NCI-H2171 (cell line): ENCODE data around the gene FLT1.

Experiments
- DNase-seq: peaks from one replicate; lab custom pipeline; 2025; lab: John Stamatoyannopoulos, UW

The FLT1 gene

GRCh38 chr13:28429096-28429495 lies 65.8 kb downstream of the FLT1 start:
- DNase-seq, result no peak

GRCh38 chr13:28426381-28426780 lies 68.5 kb downstream of the FLT1 start:
- DNase-seq, result no peak

- no peak for DNase-seq
These were observed 69.1 kb downstream of the FLT1 start for GRCh38 chr13:28425793-28426192.

- no peak for DNase-seq
These were observed 70.4 kb downstream of the FLT1 start for GRCh38 chr13:28424541-28424940.

- DNase-seq, result no peak
These were observed 71.9 kb downstream of the FLT1 start for GRCh38 chr13:28423010-28423409.

GRCh38 chr13:28421676-28422410 lies 73.1 kb downstream of the FLT1 start:
- no peak for DNase-seq

- DNase-seq, result no peak
These were observed 74.2 kb downstream of the FLT1 start for GRCh38 chr13:28420704-28421103.

- DNase-seq, result no peak
These were observed 78.9 kb downstream of the FLT1 start for GRCh38 chr13:28415994-28416421.

GRCh38 chr13:28413999-28414398 lies 80.9 kb downstream of the FLT1 start:
- no peak for DNase-seq

- no peak for DNase-seq
These were observed 81.9 kb downstream of the FLT1 start for GRCh38 chr13:28412981-28413380.

GRCh38 chr13:28411831-28412353 lies 83.0 kb downstream of the FLT1 start:
- DNase-seq, result no peak

- no peak for DNase-seq
These were observed 84.8 kb downstream of the FLT1 start for GRCh38 chr13:28410096-28410495.

- DNase-seq, result no peak
These were observed 85.3 kb downstream of the FLT1 start for GRCh38 chr13:28409648-28410047.

- no peak for DNase-seq
These were observed 86.1 kb downstream of the FLT1 start for GRCh38 chr13:28408863-28409262.

- no peak for DNase-seq
These were observed 86.6 kb downstream of the FLT1 start for GRCh38 chr13:28408235-28408848.

- DNase-seq, result no peak
These were observed 88.1 kb downstream of the FLT1 start for GRCh38 chr13:28406733-28407266.

- no peak for DNase-seq
These were observed 92.9 kb downstream of the FLT1 start for GRCh38 chr13:28402057-28402381.

- no peak for DNase-seq
These were observed 93.4 kb downstream of the FLT1 start for GRCh38 chr13:28401303-28402056.

- DNase-seq, result no peak
These were observed 98.9 kb downstream of the FLT1 start for GRCh38 chr13:28396053-28396452.

- no peak for DNase-seq
These were observed 100.5 kb downstream of the FLT1 start for GRCh38 chr13:28394422-28394821.

- no peak for DNase-seq
These were observed 101.9 kb downstream of the FLT1 start for GRCh38 chr13:28392896-28393505.

GRCh38 chr13:28392428-28392827 lies 102.5 kb downstream of the FLT1 start:
- no peak for DNase-seq
